Left cardiac atrium (tissue), 4 donors: Measurements from ENCODE around the gene LRRK1. TPM values are rescaled to one million over a fixed set of nuclear protein-coding genes. Genes with fewer than 3 reads are reported as not detected.

Experiments used
- ATAC-seq, 2 donors: fragments of 200-7000 bp; cut with Tn5 transposase; one replicate each; pipeline ENCODE4 v1.9.1; 2020; ENCODE audit warnings: mild to moderate bottlenecking in 2 of 2, moderate library complexity in 2 of 2
- DNase-seq: peaks from one replicate; pipeline ENCODE4 v3.0.0-alpha.2; 2020
- intact Hi-C, 2 donors: fragments of 100-400 bp; cut with DNase I; formaldehyde crosslinking; loops; one replicate each; pipeline versions ENCODE4 v1.14.1 to v1.15.1; 2022 to 2023
- total RNA-seq, 2 donors: library from RNA; stranded (reverse); fragmentation: NEBNext Ultra II Directional; extraction: Animal tissue kit (Norgen Biotek cat#: 25700); gene quantifications; one replicate each; pipeline ENCODE4 v1.2.1, GENCODE V29; 2021
- donor health status: DM: no; HTN: yes; CAD: no.
- donor health status: DM: no; HTN: yes; CAD: no; lungs with severe emphysema.
- donor health status: DM: yes; HTN: yes; CAD: no.
- donor health status: Dilated cardiomyopathy.

Gene LRRK1
- total RNA-seq, 2 donors from 2014 or later = 5.2 to 9.1 TPM

- no peak for DNase-seq
- ATAC-seq = peak; percentile 83 to 88
- intact Hi-C loops = no loop called here
These were observed 186.1 kb downstream of the LRRK1 start for GRCh38 chr15:101105059-101105891.

DNA sequence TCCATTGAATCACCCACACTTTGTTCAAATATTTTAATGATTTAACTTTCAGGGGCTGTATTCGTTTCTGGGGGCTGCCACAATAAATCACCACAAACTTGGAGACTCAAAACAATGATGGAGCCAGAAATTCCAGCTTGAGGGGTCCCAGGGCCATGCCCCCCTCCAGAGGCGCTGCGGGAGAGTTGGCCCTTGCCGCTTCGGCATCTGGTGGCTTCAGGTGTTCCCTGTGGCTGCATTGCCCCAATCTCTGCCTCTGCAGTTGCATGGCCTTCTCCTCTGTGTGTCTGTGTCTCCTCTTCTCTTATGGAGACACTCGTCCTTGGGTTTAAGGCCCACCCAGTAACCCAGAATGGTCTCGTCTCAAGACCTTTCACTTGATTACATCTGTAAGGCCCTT lies 187.9 kb downstream of the LRRK1 start:
- intact Hi-C loops = no loop called here
- no peak for ATAC-seq
- DNase-seq = no peak

GRCh38 chr15:101107625-101108460 lies 188.7 kb downstream of the LRRK1 start:
- intact Hi-C loops = no loop called here
- ATAC-seq (no peak), DNase-seq (no peak)

GRCh38 chr15:101108461-101108775 lies 189.3 kb downstream of the LRRK1 start:
- no peak for DNase-seq
- no peak for ATAC-seq
- intact Hi-C loops = no loop called here

GRCh38 chr15:101108791-101109190 lies 189.6 kb downstream of the LRRK1 start:
- DNase-seq = no peak
- intact Hi-C loops = no loop called here
- no peak for ATAC-seq

DNA sequence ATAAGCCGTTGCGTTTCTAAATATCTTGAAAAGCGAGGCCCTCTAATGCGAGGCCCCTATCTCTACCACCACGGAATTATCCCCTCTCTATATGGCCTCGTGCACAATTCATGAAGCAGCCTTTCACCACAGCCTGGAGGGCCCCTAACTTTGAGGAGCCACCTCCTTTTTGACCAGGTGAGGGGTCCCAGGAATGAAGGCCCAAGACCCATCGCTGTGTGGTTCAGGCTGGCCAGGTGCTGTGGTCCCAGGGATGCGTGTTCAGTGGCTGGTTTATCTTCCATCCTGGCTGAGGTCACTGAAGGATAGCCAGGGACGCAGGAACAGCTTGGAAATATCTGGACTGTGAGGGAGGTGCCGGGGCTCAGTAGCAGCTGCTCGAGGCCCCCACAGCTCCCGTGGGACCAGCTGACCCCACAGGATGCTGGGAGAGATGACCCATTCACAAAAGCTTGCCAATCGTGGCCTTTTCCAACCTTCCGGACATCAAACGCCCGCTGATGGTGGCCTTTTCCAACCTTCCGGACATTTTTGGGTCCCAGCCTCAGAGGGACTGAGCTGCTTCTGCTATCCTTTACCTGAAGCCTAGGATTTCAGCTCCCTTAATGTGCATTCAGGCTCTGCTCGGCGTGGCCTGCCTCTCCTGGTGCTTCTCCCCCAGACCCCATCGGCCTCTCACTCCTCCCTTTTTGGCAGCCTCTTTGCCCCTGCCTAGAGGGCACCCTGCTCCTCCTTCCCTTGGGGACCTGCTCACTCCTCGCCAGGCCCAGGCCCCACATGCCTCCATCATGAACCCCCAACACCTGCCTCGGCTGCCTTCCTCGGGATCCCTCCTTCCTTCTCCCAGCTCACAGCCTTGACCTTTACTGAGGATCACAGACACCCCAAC lies 191.8 kb downstream of the LRRK1 start:
- intact Hi-C loops = no loop called here
- DNase-seq (no peak), ATAC-seq (no peak)

DNA sequence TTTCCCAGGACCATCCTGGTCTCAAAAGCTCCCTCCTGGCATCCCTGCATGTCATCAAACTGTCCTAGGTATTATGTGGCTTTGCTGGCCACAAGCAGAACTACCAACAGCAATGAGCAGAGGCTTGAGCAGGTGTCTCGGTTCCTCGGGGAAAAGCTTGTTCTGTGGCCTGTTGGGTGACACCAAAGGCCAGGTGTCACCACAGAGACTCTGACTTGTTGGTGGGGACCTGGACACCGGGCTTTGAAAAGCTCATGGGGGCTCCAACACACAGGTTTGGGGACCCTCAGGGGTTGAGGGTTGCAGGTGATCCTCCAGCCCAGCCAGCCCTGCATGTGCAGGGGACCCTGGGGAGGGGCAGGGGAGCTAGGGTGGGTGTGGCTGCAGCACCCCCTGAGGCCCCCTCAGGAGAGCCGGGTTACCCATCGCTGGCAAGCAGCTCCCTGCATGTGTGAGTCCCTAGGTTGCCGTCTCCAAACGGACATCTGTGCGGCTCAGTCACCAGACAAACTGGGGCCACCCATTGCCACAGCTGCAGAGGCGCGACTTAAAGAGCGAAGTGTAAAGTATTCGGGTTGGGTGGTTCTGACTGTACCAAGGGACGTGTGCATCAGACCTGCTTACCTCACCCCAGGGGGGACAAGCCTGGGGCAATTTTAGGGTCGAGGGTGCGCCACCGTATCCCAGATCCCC lies 192.6 kb downstream of the LRRK1 start:
- no peak for ATAC-seq
- no peak for DNase-seq
- intact Hi-C loops = no loop called here

GRCh38 chr15:101112336-101113113 lies 193.4 kb downstream of the LRRK1 start:
- intact Hi-C loops = no loop called here
- peak in 1 of 2 donors; percentile 21 for ATAC-seq
- DNase-seq = no peak

- ATAC-seq (no peak), DNase-seq (no peak)
- intact Hi-C loops = no loop called here
These were observed 194.2 kb downstream of the LRRK1 start for GRCh38 chr15:101113114-101114005.

DNA sequence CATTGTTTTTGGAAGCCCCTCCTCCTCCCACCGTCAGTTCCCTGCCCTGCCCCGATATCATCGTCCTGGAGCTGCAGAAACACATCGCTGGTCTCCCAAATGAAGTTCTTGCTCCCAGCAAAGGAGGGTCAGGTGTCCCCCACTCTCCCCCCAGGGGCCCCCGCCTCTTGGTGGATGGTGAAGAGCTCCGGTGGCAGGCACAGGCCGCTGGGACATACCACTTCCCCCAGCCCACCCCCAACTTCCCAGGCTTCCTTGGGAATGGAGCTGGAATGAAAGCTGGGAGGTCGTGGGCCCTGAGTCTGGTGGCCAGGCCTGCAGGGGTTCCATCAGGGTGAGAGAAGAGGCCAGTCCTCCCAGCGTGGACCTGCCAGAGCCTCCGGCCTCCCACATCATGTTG lies 195.0 kb downstream of the LRRK1 start:
- intact Hi-C loops = no loop called here
- DNase-seq (no peak), ATAC-seq (no peak)

GRCh38 chr15:101114610-101115009 lies 195.5 kb downstream of the LRRK1 start:
- DNase-seq = no peak
- intact Hi-C loops = no loop called here
- no peak for ATAC-seq

DNA sequence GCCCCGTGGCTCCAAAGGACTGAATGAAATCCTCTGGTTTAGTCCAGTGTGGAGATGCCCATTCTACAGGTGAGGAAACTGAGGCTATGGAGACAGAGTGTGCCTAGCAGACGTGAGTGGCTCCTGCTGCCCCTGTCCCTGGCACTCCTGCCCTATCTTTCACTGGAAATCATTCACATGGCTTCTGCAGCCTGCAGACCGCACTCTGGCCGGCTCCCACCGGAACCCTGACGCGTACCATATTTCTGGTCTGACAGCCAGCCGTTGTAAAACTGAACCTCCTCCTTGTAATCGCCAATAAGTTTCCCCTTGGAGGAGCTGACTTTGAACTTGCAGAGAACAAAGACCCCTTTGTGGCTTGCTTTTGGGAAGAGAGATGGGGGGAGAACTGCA lies 196.2 kb downstream of the LRRK1 start:
- intact Hi-C loops = no loop called here
- peak; percentile 32 to 45 for ATAC-seq
- DNase-seq = no peak

GRCh38 chr15:101115786-101116680 lies 196.9 kb downstream of the LRRK1 start:
- peak; percentile 62 for DNase-seq
- intact Hi-C loops = no loop called here
- peak; percentile 74 to 83 for ATAC-seq

DNA sequence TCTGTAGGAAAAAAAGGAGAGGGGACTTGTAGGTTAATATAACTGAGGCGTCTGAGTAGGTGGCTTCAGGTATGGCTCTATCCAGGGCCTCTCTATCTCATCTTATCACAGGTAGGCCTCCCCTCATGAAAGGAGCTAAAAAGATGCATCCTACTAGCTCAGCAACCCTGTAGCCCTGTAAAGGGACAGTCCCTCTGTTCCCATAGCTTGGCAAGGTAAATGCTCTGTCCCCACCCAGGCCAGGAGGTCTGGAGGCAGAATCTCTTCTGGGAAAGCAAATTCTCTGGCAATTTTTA lies 197.5 kb downstream of the LRRK1 start:
- ATAC-seq = no peak

DNA sequence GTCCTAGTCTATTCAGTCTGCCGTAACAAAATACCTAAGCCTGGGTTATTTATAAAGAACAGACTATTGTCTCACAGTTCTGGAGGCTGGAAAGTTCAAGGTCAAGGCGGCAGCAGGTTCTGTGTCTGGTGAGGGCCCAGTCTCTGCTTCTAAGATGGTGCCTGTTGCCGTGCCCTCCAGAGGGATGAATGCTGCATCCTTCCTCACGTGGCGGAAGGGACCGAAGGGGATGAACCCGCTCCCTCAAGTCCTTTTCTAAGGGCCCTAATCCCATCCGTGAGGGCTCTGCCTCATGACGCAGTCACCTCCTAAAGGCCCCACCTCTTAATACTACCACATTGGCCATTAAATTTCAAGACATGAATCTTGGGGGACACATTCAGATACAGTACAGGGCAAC lies 199.0 kb downstream of the LRRK1 start:
- DNase-seq (no peak), ATAC-seq (no peak)
- intact Hi-C loops = no loop called here

More for the DNA sequence above, 197.5 kb downstream of the LRRK1 start:
- DNase-seq = no peak
- intact Hi-C loops = no loop called here

DNA sequence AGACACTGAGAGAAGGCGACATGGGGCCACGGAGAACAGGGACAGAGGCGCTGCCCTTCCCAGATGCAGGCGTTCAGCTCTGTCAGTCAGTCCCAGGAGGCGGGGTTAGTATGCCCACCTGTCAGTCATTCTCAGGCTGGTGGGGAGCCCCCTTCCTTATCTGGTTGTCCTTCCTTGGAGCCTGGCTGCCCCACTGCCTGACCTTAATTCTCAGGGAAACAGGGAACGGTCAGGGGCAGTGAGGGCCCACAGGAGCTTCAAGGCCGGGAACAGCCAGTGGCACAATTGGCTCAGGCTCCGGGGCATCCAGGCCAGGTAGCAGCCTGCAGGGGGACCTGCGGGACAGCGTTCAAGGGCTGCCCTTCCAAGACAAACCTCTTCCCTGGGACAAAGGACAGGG lies 199.5 kb downstream of the LRRK1 start:
- DNase-seq (no peak), ATAC-seq (no peak)
- intact Hi-C loops = no loop called here

GRCh38 chr15:101119181-101119580 lies 200.0 kb downstream of the LRRK1 start:
- intact Hi-C loops = no loop called here
- no peak for ATAC-seq
- DNase-seq = no peak
